Heart left ventricle (tissue), 13 donors: Measurements from ENCODE around the gene ZNF331.

ENCODE experiments used
- CTCF ChIP-seq, 12 donors: fragments of 200-600 bp; sonication (generic) in 4 of 12; IDR thresholded peaks; one replicate each; pipeline versions ENCODE4 v1.5.0 to v1.8.0; 2018 to 2022; ENCODE audit warnings: antibody characterized with exemption in 12 of 12, mild to moderate bottlenecking in 5 of 12
- POLR2A ChIP-seq, 2 donors: fragments of 450-650 bp; IDR thresholded peaks; one replicate each; pipeline ENCODE4 v1.6.1; 2017; ENCODE audit warnings: antibody characterized with exemption in 2 of 2, mild to moderate bottlenecking in 2 of 2, moderate library complexity in 2 of 2
- donor health status: ischemic (EF 13 %, LVEDD 7.1; RV severe dilation, severe dysfunction).
- donor health status: DM: no; HTN: yes; CAD: no.
- donor health status: DM: no; HTN: no; CAD: no.
- donor health status: ischemic (EF 25% LVEDD 6.9; RV normal size, moderate dysfunction).
- donor health status: ischemic (EF 25% LVEDD 5.7; RV mildly dilated, moderate dysfunction).
- donor health status: ischemic (EF 35%, LVEDD 5.7; RV mildly dilated, moderate dysfunction).
- donor health status: nonischemic (EF 11% LVEDD 7.7; RV severe dilation, severe dysfunction).
- donor health status: DM: yes; HTN: yes; CAD: no.
- donor health status: PGD.
- donor health status: ischemic (EF 29% LVEDD 5.4; RV normal size, mild dysfunction).
- donor health status: nonischemic (EF 23%, LVEDD 6.1; RV moderate dilation, normal function).

DNA sequence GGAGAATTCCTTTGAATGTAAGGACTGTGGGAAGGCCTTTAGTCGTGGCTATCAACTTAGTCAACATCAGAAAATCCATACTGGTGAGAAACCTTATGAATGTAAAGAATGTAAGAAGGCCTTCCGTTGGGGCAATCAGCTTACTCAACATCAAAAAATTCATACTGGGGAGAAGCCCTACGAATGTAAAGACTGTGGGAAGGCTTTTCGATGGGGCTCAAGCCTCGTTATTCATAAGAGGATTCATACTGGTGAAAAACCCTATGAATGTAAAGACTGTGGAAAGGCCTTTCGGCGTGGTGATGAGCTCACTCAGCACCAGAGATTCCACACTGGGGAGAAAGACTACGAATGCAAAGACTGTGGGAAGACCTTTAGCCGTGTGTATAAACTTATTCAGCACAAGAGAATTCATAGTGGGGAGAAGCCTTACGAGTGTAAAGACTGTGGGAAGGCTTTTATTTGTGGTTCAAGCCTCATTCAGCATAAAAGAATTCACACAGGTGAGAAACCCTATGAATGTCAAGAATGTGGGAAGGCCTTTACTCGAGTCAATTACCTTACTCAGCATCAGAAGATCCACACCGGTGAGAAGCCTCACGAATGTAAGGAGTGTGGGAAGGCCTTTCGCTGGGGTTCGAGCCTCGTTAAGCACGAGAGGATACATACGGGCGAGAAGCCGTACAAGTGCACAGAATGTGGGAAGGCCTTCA, 39.2 kb downstream of the ZNF331 start:
- TF ChIP-seq POLR2A (IDR thresholded peaks at IDR 0.05), result no peak
- no peak for TF ChIP-seq CTCF (IDR thresholded peaks at IDR 0.05)
